ENCODE measurements around the gene ZC3HAV1.

GRCh38 chr7:139094596-139094995, 14.9 kb downstream of the ZC3HAV1 start:
- TF ChIP-seq, protein P1, sequence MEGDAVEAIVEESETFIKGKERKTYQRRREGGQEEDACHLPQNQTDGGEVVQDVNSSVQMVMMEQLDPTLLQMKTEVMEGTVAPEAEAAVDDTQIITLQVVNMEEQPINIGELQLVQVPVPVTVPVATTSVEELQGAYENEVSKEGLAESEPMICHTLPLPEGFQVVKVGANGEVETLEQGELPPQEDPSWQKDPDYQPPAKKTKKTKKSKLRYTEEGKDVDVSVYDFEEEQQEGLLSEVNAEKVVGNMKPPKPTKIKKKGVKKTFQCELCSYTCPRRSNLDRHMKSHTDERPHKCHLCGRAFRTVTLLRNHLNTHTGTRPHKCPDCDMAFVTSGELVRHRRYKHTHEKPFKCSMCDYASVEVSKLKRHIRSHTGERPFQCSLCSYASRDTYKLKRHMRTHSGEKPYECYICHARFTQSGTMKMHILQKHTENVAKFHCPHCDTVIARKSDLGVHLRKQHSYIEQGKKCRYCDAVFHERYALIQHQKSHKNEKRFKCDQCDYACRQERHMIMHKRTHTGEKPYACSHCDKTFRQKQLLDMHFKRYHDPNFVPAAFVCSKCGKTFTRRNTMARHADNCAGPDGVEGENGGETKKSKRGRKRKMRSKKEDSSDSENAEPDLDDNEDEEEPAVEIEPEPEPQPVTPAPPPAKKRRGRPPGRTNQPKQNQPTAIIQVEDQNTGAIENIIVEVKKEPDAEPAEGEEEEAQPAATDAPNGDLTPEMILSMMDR (conservative IDR thresholded peaks at IDR 0.05; ENCODE audit: low read depth in 2 of 2), result no peak
- TF ChIP-seq POLR2AphosphoS5 (IDR thresholded peaks at IDR 0.05; ENCODE audit: low read depth), result no peak
- no peak for TF ChIP-seq CREB1 (CRISPR knock-in tag; IDR thresholded peaks at IDR 0.05; ENCODE audit: low read depth)
- no peak for TF ChIP-seq STAT1 (IDR thresholded peaks at IDR 0.05; ENCODE audit: unreplicated experiment)
- no peak for TF ChIP-seq EZH2 (IDR thresholded peaks at IDR 0.05; ENCODE audit: low read depth, unreplicated experiment)
- no peak for TF ChIP-seq EZH2phosphoT487 (IDR thresholded peaks at IDR 0.05; ENCODE audit: unreplicated experiment)
- TF ChIP-seq ZNF114 (CRISPR knock-in tag; IDR thresholded peaks at IDR 0.05), result no peak
- TF ChIP-seq REST (IDR thresholded peaks at IDR 0.05; ENCODE audit: unreplicated experiment), result no peak
- TF ChIP-seq, protein P2, sequence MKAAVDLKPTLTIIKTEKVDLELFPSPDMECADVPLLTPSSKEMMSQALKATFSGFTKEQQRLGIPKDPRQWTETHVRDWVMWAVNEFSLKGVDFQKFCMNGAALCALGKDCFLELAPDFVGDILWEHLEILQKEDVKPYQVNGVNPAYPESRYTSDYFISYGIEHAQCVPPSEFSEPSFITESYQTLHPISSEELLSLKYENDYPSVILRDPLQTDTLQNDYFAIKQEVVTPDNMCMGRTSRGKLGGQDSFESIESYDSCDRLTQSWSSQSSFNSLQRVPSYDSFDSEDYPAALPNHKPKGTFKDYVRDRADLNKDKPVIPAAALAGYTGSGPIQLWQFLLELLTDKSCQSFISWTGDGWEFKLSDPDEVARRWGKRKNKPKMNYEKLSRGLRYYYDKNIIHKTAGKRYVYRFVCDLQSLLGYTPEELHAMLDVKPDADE (IDR thresholded peaks at IDR 0.05), result no peak
- TF ChIP-seq ZNF331 (CRISPR knock-in tag; IDR thresholded peaks at IDR 0.05; ENCODE audit: low read depth), result no peak
- no peak for TF ChIP-seq JUNB (IDR thresholded peaks at IDR 0.05; ENCODE audit: unreplicated experiment)
- no peak for TF ChIP-seq NANOG (IDR thresholded peaks at IDR 0.05; ENCODE audit: borderline replicate concordance)
